Peyer's patch (tissue), 4 donors: ENCODE results near the gene ACKR2.

Source experiments
- POLR2A ChIP-seq, 2 donors: fragments of 450-650 bp; IDR thresholded peaks; one replicate each; pipeline ENCODE4 v1.5.1; 2017; ENCODE audit warnings: antibody characterized with exemption in 2 of 2, mild to moderate bottlenecking in 2 of 2, moderate library complexity in 2 of 2
- TF ChIP-seq, protein P1 (sequence below), 6 experiments: fragments of 450-650 bp in 4 of 6; fragments of 200-600 bp in 2 of 6; sonication (generic) in 1 of 6; IDR thresholded peaks; one replicate each; pipeline ENCODE4 v1.5.1; 2017 to 2019; ENCODE audit warnings: antibody characterized with exemption in 6 of 6, mild to moderate bottlenecking in 3 of 6, moderate library complexity in 1 of 6

GRCh38 chr3:42876940-42877720, 67.9 kb downstream of the ACKR2 start:
- TF ChIP-seq, protein P1, sequence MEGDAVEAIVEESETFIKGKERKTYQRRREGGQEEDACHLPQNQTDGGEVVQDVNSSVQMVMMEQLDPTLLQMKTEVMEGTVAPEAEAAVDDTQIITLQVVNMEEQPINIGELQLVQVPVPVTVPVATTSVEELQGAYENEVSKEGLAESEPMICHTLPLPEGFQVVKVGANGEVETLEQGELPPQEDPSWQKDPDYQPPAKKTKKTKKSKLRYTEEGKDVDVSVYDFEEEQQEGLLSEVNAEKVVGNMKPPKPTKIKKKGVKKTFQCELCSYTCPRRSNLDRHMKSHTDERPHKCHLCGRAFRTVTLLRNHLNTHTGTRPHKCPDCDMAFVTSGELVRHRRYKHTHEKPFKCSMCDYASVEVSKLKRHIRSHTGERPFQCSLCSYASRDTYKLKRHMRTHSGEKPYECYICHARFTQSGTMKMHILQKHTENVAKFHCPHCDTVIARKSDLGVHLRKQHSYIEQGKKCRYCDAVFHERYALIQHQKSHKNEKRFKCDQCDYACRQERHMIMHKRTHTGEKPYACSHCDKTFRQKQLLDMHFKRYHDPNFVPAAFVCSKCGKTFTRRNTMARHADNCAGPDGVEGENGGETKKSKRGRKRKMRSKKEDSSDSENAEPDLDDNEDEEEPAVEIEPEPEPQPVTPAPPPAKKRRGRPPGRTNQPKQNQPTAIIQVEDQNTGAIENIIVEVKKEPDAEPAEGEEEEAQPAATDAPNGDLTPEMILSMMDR (IDR thresholded peaks at IDR 0.05) = no peak
- TF ChIP-seq POLR2A (IDR thresholded peaks at IDR 0.05) = no peak
